ENCODE data around the gene GPR153. TPM values are rescaled to one million over a fixed set of nuclear protein-coding genes. Genes with fewer than 3 reads are reported as not detected.
A peak's percentile ranks its signal among the peaks of the same experiment; 100 is the strongest.
"Not testable (repeated sequence)": the region's sequence is repeated elsewhere in the genome, so short reads cannot be mapped to it uniquely, and the experiment has no call there.

Gene GPR153
- total RNA-seq: 1 to 10 TPM; 1.8 to 8.5 (median 3.6) TPM
- 1 to 10 TPM; 2.0 to 3.7 TPM for polyA plus RNA-seq
- long read RNA-seq, donor 1, full-length matches to known transcripts: 4 of 32 reads
- long read RNA-seq, donor 1, partial matches to known transcripts: 6 of 32 reads
- long read RNA-seq, donor 1, other reads (novel, unspliced or antisense): 22 of 32 reads
- long read RNA-seq, donor 2, full-length matches to known transcripts: 2 of 26 reads
- long read RNA-seq, donor 2, partial matches to known transcripts: 22 of 26 reads
- long read RNA-seq, donor 2, other reads (novel, unspliced or antisense): 2 of 26 reads
- long read RNA-seq, donor 3, partial matches to known transcripts: 1 of 10 reads
- long read RNA-seq, donor 3, other reads (novel, unspliced or antisense): 9 of 10 reads

- H3K36me3 ChIP-seq: no peaks in the 10 kb centered on the region
- peak in 7 of 8 donors; percentile 19 to 71 (median 33) for ATAC-seq
- 1% methylated on average over 40 to 78 of the region's 78 CpGs for WGBS, 2 donors
- no peak for TF ChIP-seq CTCF (IDR thresholded peaks at IDR 0.05)
- intact Hi-C loops (cut with DNase I): loop anchor here in 1 of 10 donors (5.0 kb wide), 1 partner anchor 71 kb away; no protein-coding TSS in a partner anchor
- H3K27me3 ChIP-seq: peaks cover 0 to 44% (median 32%) of the 10 kb centered on the region in 7 donors
- H3K9me3 ChIP-seq: no peaks in the 10 kb centered on the region
- H3K4me3 ChIP-seq: peak within 1 kb of the TSS; percentile 30 to 78 (median 66)
- peak within 1 kb of the TSS in 9 of 10 donors; percentile 22 to 83 (median 73) for H3K27ac ChIP-seq
- H3K4me1 ChIP-seq: peaks cover 14 to 45% (median 36%) of the 10 kb centered on the region in 9 donors
- peak in 1 of 2 donors; percentile 63 for DNase-seq
Observed at GRCh38 chr1:6260961-6261614, at the start of gene GPR153. Gene GPR153 (minus strand): TSS chr1:6261098. CDS start chr1:6254905, 6,193 bp downstream.

- H3K9me3 ChIP-seq: no peaks in the 10 kb centered on the region
- no peak overlapping the region for H3K27ac ChIP-seq
- DNase-seq (no peak), ATAC-seq (peak in 1 of 8 donors; percentile 12)
- intact Hi-C loops (cut with DNase I): no loop called here
- H3K36me3 ChIP-seq: no peaks in the 10 kb centered on the region
- no peak overlapping the region for H3K4me3 ChIP-seq
- H3K4me1 ChIP-seq: peaks cover 0 to 5% (median 0%) of the 10 kb centered on the region in 9 donors
- H3K27me3 ChIP-seq: no peaks in the 10 kb centered on the region
- no peak for TF ChIP-seq CTCF (IDR thresholded peaks at IDR 0.05)
- WGBS, 2 donors: 95 to 96% methylated on average over 9 of the region's 9 CpGs
Observed at GRCh38 chr1:6310116-6310848, 49.4 kb upstream of the GPR153 start.

- Histone ChIP-seq H3K4me1 (peaks cover 0 to 5% (median 0%) of the 10 kb centered on the region in 9 donors), H3K27ac (no peak overlapping the region), H3K27me3 (no peaks in the 10 kb centered on the region), H3K9me3 (no peaks in the 10 kb centered on the region), H3K36me3 (no peaks in the 10 kb centered on the region), H3K4me3 (no peak overlapping the region)
- TF ChIP-seq CTCF (IDR thresholded peaks at IDR 0.05): no peak
- ATAC-seq: no peak
- intact Hi-C loops (cut with DNase I): loop anchor here in 1 of 10 donors (5.0 kb wide), 1 partner anchor 1188 kb away; no protein-coding TSS in a partner anchor
- WGBS, 2 donors: 80 to 88% methylated on average over 7 of the region's 7 CpGs
- no peak for DNase-seq
Observed at GRCh38 chr1:6309564-6309963, 48.7 kb upstream of the GPR153 start.

GRCh38 chr1:6308449-6308848, 47.6 kb upstream of the GPR153 start:
- intact Hi-C loops (cut with DNase I): loop anchor here in 1 of 10 donors (5.0 kb wide), 1 partner anchor 1189 kb away; no protein-coding TSS in a partner anchor
- no peaks in the 10 kb centered on the region for H3K27me3 ChIP-seq
- TF ChIP-seq CTCF (IDR thresholded peaks at IDR 0.05): no peak
- WGBS, 2 donors: 89 to 98% methylated on average over 13 of the region's 13 CpGs
- H3K4me1 ChIP-seq: peaks cover 0 to 5% (median 0%) of the 10 kb centered on the region in 9 donors
- H3K36me3 ChIP-seq: no peaks in the 10 kb centered on the region
- DNase-seq: no peak
- no peak overlapping the region for H3K4me3 ChIP-seq
- no peaks in the 10 kb centered on the region for H3K9me3 ChIP-seq
- H3K27ac ChIP-seq: no peak overlapping the region
- ATAC-seq: no peak

- not testable (repeated sequence) for H3K36me3 ChIP-seq, DNase-seq, H3K4me3 ChIP-seq, H3K27me3 ChIP-seq, H3K4me1 ChIP-seq, H3K9me3 ChIP-seq, H3K27ac ChIP-seq, ATAC-seq
- WGBS, 2 donors: 94 to 96% methylated on average over 7 of the region's 7 CpGs
- intact Hi-C loops (cut with DNase I): loop anchor here in 1 of 10 donors (5.0 kb wide), 1 partner anchor 1190 kb away; no protein-coding TSS in a partner anchor
Observed at GRCh38 chr1:6307682-6308081, 46.8 kb upstream of the GPR153 start.
